ENCODE data around the gene OTOS. TPM values are rescaled to one million over a fixed set of nuclear protein-coding genes. Genes with fewer than 3 reads are reported as not detected.

OTOS gene
- total RNA-seq, result not detected

GRCh38 chr2:240140511-240140910 is at the start of gene OTOS:
OTOS (minus strand) TSS chr2:240140658; CDS start chr2:240140326, 332 bp downstream.
- no peak within 1 kb of the TSS for H3K27ac Mint-ChIP-seq
- no peaks in the 10 kb centered on the region for H3K27me3 Mint-ChIP-seq
- H3K36me3 Mint-ChIP-seq (ENCODE audit: low read depth), result no peaks in the 10 kb centered on the region
- ATAC-seq, result no peak
- ChIA-PET CTCF (interaction anchor here (1.4 to 8.1 kb wide), 2 partner anchors 77 to 80 kb away, joined by 3 to 119 read pairs; no protein-coding TSS in a partner anchor), POLR2A (no interaction called here)
- intact Hi-C loops (cut with DNase I, micrococcal nuclease), result no loop called here
- H3K4me1 Mint-ChIP-seq, result peaks cover 9% of the 10 kb centered on the region
- no peak within 1 kb of the TSS for H3K4me3 Mint-ChIP-seq
- no peak for DNase-seq
- no peaks in the 10 kb centered on the region for H3K9me3 Mint-ChIP-seq (ENCODE audit: low read depth)

- Mint-ChIP-seq H3K27me3 (peaks cover 18% of the 10 kb centered on the region), H3K27ac (no peak overlapping the region), H3K4me1 (no peaks in the 10 kb centered on the region), H3K9me3 (ENCODE audit: low read depth) (peaks cover 18% of the 10 kb centered on the region), H3K4me3 (no peak overlapping the region), H3K36me3 (ENCODE audit: low read depth) (peaks cover 2% of the 10 kb centered on the region)
- ATAC-seq, result no peak
- ChIA-PET CTCF (no interaction called here), POLR2A (no interaction called here)
- intact Hi-C loops (cut with DNase I, micrococcal nuclease), result no loop called here
- no peak for DNase-seq
Measured at GRCh38 chr2:240189686-240190085, 49.2 kb upstream of the OTOS start.

- Mint-ChIP-seq H3K27ac (no peak overlapping the region), H3K4me1 (no peaks in the 10 kb centered on the region), H3K36me3 (ENCODE audit: low read depth) (peaks cover 2% of the 10 kb centered on the region), H3K4me3 (no peak overlapping the region), H3K27me3 (peaks cover 14% of the 10 kb centered on the region), H3K9me3 (ENCODE audit: low read depth) (peaks cover 18% of the 10 kb centered on the region)
- no peak for DNase-seq
- intact Hi-C loops (cut with DNase I, micrococcal nuclease), result no loop called here
- ATAC-seq, result no peak
- ChIA-PET CTCF (no interaction called here), POLR2A (no interaction called here)
Measured at GRCh38 chr2:240187989-240188590, 47.6 kb upstream of the OTOS start.

- CTCF ChIA-PET, result no interaction called here
- intact Hi-C loops (cut with DNase I, micrococcal nuclease), result no loop called here
Measured at GRCh38 chr2:240186191-240186725, 45.8 kb upstream of the OTOS start.

GRCh38 chr2:240184656-240185055 is 44.2 kb upstream of the OTOS start:
- ATAC-seq, result no peak
- DNase-seq, result no peak
- POLR2A ChIA-PET, result no interaction called here
- Mint-ChIP-seq H3K9me3 (ENCODE audit: low read depth) (peaks cover 18% of the 10 kb centered on the region), H3K36me3 (ENCODE audit: low read depth) (peaks cover 2% of the 10 kb centered on the region), H3K4me1 (no peaks in the 10 kb centered on the region), H3K27me3 (peaks cover 10% of the 10 kb centered on the region), H3K27ac (no peak overlapping the region), H3K4me3 (no peak overlapping the region)
- intact Hi-C loops (cut with DNase I, micrococcal nuclease), result no loop called here
- CTCF ChIA-PET, result no interaction called here

More at GRCh38 chr2:240186191-240186725, 45.8 kb upstream of the OTOS start:
- Mint-ChIP-seq H3K4me3 (no peak overlapping the region), H3K27ac (no peak overlapping the region), H3K36me3 (ENCODE audit: low read depth) (peaks cover 2% of the 10 kb centered on the region), H3K27me3 (peaks cover 7% of the 10 kb centered on the region), H3K9me3 (ENCODE audit: low read depth) (peaks cover 18% of the 10 kb centered on the region), H3K4me1 (no peaks in the 10 kb centered on the region)
- ATAC-seq (no peak), DNase-seq (no peak)
- POLR2A ChIA-PET, result no interaction called here

GRCh38 chr2:240183875-240184590 is 43.6 kb upstream of the OTOS start:
- CTCF ChIA-PET, result interaction anchor here (0.7 kb wide), 1 partner anchor 330 kb away, joined by 3 read pairs; no protein-coding TSS in a partner anchor
- Mint-ChIP-seq H3K27ac (no peak overlapping the region), H3K36me3 (ENCODE audit: low read depth) (peaks cover 2% of the 10 kb centered on the region), H3K9me3 (ENCODE audit: low read depth) (peaks cover 18% of the 10 kb centered on the region), H3K4me3 (no peak overlapping the region), H3K27me3 (peaks cover 8% of the 10 kb centered on the region), H3K4me1 (no peaks in the 10 kb centered on the region)
- intact Hi-C loops (cut with DNase I, micrococcal nuclease), result no loop called here
- ATAC-seq, result no peak
- POLR2A ChIA-PET, result no interaction called here
- no peak for DNase-seq

- intact Hi-C loops (cut with DNase I, micrococcal nuclease), result no loop called here
- no peak overlapping the region for H3K4me3 Mint-ChIP-seq
- peaks cover 2% of the 10 kb centered on the region for H3K36me3 Mint-ChIP-seq (ENCODE audit: low read depth)
- no peaks in the 10 kb centered on the region for H3K4me1 Mint-ChIP-seq
- DNase-seq (no peak), ATAC-seq (no peak)
- ChIA-PET POLR2A (no interaction called here), CTCF (interaction anchor here (0.7 kb wide), 1 partner anchor 331 kb away, joined by 3 read pairs; no protein-coding TSS in a partner anchor)
- peaks cover 13% of the 10 kb centered on the region for H3K9me3 Mint-ChIP-seq (ENCODE audit: low read depth)
- H3K27me3 Mint-ChIP-seq, result peaks cover 8% of the 10 kb centered on the region
- no peak overlapping the region for H3K27ac Mint-ChIP-seq
Measured at GRCh38 chr2:240183006-240183874, 42.8 kb upstream of the OTOS start.

- Mint-ChIP-seq H3K27me3 (peaks cover 9% of the 10 kb centered on the region), H3K4me3 (no peak overlapping the region), H3K4me1 (no peaks in the 10 kb centered on the region), H3K27ac (no peak overlapping the region), H3K9me3 (ENCODE audit: low read depth) (peaks cover 5% of the 10 kb centered on the region), H3K36me3 (ENCODE audit: low read depth) (peaks cover 2% of the 10 kb centered on the region)
- ChIA-PET CTCF (no interaction called here), POLR2A (no interaction called here)
- intact Hi-C loops (cut with DNase I, micrococcal nuclease), result no loop called here
- ATAC-seq (no peak), DNase-seq (no peak)
Measured at GRCh38 chr2:240182476-240182875, 42.0 kb upstream of the OTOS start.

- POLR2A ChIA-PET, result no interaction called here
- no peak overlapping the region for H3K4me3 Mint-ChIP-seq
Measured at GRCh38 chr2:240182001-240182400, 41.5 kb upstream of the OTOS start.

GRCh38 chr2:240179941-240180666 is 39.6 kb upstream of the OTOS start:
- ATAC-seq (no peak), DNase-seq (no peak)
- ChIA-PET CTCF (no interaction called here), POLR2A (no interaction called here)
- Mint-ChIP-seq H3K9me3 (ENCODE audit: low read depth) (no peaks in the 10 kb centered on the region), H3K36me3 (ENCODE audit: low read depth) (no peaks in the 10 kb centered on the region), H3K27me3 (peaks cover 11% of the 10 kb centered on the region), H3K4me1 (no peaks in the 10 kb centered on the region), H3K27ac (no peak overlapping the region), H3K4me3 (no peak overlapping the region)
- intact Hi-C loops (cut with DNase I, micrococcal nuclease), result no loop called here

More at GRCh38 chr2:240182001-240182400, 41.5 kb upstream of the OTOS start:
- intact Hi-C loops (cut with DNase I, micrococcal nuclease), result no loop called here
- no peak for ATAC-seq
- Mint-ChIP-seq H3K27ac (no peak overlapping the region), H3K9me3 (ENCODE audit: low read depth) (peaks cover 3% of the 10 kb centered on the region), H3K27me3 (peaks cover 10% of the 10 kb centered on the region), H3K4me1 (no peaks in the 10 kb centered on the region), H3K36me3 (ENCODE audit: low read depth) (peaks cover 2% of the 10 kb centered on the region)
- no peak for DNase-seq
- CTCF ChIA-PET, result no interaction called here

- DNase-seq (no peak), ATAC-seq (no peak)
- Mint-ChIP-seq H3K27ac (no peak overlapping the region), H3K9me3 (ENCODE audit: low read depth) (no peaks in the 10 kb centered on the region), H3K36me3 (ENCODE audit: low read depth) (no peaks in the 10 kb centered on the region), H3K4me3 (no peak overlapping the region), H3K27me3 (peaks cover 16% of the 10 kb centered on the region), H3K4me1 (no peaks in the 10 kb centered on the region)
- ChIA-PET POLR2A (no interaction called here), CTCF (no interaction called here)
- intact Hi-C loops (cut with DNase I, micrococcal nuclease), result no loop called here
Measured at GRCh38 chr2:240179186-240179815, 38.8 kb upstream of the OTOS start.
